ENCODE data around the gene PRDM16.

Gene PRDM16

GRCh38 chr1:3425486-3426215 is 356.6 kb downstream of the PRDM16 start:
- DNase-seq = no peak

GRCh38 chr1:3426956-3427535 is 358.0 kb downstream of the PRDM16 start:
- no peak for DNase-seq

DNA sequence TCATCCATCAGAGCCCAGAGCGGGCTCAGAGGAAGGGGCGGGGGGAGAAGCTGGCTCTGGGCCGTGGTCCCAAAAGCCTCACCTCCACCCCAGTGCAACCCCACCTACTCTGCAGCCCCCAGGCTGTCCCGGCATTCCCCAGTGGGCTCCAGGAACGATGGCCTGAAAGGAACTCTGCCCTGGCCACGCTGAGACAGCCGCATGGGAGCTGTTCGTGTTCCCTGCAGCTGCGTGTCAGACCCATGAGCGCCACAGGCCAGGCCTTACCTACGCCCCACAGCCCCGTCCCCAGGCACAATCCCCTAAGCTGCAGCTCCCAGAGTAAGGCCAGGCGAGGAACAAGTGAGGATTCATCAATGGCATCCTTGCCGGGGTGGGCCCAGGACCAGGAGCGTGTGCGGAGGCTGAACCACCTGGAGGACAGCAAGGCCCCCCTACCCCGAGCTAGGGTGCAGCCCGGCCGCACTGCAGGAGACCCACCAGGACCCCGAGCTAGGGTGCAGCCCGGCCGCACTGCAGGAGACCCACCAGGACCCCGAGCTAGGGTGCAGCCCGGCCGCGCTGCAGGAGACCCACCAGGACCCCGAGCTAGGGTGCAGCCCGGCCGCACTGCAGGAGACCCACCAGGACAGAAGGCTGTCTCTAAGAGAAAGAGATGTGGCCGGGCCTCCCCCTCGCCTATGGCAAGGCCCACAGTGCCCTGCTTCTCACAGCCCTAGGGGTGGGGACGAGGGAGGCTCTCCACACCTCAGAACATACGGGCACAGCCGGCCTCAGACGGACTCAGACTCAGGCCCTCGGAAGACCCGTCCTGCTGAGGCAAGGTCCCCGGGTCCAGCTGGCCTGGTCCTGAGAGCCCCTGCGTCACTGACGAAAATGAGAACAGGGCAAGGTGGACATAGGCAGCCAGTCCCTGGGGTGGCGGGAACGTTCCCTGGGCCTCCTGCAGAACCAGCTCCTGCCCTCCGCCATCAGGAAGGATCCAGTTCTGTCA is 359.0 kb downstream of the PRDM16 start:
- no peak for DNase-seq

DNA sequence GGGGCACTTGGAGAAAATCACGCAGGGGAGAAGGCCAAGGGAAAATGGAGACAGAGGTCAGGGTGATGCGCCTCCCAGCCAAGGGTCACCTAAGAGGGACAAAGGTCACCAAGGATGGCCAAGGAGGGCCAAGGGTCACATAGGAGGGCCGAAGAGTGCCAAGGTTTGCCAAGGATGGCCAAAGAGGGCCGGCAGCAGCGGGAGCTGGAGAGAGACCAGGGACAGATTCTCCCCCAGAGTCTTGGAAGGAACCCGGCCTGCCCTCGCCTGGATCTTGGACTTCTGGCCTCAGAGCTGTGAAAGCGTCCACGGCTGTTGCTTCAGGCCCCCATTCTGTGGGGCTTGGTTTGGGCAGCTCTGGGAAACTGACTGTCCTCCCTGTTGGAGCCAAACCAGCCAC is 359.9 kb downstream of the PRDM16 start:
- no peak for DNase-seq

- no peak for DNase-seq
Measured at GRCh38 chr1:3429320-3429719, 360.3 kb downstream of the PRDM16 start.

DNA sequence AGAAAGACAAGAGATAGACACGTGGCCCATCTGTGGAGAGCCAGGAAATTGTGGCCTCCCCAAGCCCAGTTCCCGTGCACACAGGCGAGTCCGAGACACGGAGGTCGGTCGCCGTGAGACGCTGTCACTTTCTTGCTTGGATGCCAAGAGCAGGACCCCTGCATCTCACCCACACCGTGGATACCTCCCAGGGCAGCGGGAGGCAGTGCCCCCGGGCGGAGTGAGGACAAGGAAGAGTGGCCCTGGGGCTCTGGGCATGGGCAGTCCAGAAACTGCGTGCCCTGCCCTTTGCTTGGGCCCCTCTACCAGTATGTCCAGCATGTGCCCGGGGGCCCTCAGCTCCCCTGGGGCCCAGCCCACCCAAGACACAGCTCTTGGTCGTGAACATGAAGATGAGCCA is 360.8 kb downstream of the PRDM16 start:
- DNase-seq = no peak

DNA sequence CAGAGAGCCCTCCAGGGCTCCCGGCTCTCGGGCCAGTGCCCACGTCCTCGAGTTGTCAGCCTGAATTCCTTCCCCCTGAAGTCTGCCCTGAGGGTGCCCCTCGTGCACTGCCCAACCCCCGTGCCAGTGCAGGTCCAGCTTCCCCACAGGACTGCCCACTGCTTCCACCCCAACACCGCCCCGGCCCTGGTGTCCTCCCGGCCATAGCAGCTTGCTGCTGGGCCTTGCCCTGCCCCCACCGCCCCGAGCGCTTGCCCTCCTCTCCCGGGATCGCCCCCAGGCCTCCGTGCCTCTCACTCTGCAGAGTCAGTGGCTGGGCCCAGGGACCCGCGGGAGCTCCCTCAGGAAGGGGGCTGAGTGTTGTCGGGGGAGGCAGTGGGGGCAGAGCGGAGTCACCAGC is 361.4 kb downstream of the PRDM16 start:
- no peak for DNase-seq

DNA sequence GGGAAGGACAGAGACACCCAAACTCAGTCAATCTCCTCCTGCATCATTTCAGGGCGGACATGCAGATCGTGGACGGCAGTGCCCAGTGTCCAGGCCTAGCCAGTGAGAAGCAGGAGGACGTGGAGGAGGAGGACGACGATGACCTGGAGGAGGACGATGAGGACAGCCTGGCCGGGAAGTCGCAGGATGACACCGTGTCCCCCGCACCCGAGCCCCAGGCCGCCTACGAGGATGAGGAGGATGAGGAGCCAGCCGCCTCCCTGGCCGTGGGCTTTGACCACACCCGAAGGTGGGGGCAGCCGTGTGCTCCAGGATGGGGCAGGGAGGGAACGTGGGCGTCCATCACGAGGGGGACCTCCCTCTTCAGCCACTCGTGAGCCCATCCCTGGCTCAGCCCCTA is 361.8 kb downstream of the PRDM16 start:
- DNase-seq = no peak

DNA sequence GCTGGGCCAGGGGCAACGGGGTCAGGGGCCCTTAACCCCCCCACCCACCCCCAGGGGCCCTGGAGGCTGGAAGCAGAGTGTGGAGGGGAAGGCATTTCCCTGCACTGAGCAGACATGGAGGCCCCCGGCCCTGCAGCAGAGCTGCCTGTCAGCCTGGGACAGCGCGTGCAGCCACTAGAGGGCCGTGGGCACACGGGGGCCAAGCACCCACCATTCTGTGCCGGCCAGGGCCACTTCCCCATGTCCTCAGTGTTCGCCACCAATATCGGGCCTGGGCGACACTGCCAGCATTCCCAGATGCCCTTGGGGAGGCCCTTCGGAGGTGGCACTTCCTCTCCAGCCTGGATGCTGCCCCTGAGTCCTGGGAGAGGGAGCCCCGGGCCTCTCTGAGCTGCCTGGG is 362.3 kb downstream of the PRDM16 start:
- no peak for DNase-seq

DNA sequence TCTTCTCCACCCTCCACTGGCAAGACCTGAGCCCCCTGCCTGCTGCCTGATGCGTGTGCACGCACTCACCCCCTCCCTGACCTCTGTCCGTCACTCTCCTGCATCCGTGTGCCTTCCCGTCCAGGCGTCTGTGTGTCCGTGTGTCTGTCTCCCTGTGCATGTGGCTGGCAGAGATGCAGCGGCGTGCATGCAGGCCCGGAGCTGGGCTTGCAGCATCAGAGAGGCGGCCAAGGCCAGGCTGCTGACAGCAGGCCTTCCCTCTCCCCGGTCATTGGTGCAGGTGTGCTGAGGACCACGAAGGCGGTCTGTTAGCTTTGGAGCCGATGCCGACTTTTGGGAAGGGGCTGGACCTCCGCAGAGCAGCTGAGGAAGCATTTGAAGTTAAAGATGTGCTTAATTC is 362.7 kb downstream of the PRDM16 start:
- no peak for DNase-seq

DNA sequence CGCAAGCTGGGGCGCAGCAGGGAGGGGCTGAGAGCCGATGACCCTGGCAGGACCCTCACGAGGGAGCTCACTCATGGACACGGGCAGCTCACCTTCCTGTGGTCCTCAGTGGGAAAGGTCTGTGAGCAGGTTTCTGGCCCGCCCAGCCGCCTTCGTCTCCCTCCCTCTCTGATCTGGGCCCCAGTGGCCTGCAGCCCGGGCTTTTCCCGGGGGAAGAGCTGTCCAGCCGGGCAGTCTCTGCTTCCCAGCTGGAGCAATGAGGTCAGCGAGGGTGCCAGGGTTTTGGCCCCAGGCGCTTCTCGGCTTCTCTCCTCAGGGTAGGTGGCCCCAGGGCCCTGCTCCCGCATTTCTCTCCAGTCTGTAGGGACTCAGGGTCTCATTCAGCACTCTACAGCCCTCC is 363.3 kb downstream of the PRDM16 start:
- DNase-seq = no peak

DNA sequence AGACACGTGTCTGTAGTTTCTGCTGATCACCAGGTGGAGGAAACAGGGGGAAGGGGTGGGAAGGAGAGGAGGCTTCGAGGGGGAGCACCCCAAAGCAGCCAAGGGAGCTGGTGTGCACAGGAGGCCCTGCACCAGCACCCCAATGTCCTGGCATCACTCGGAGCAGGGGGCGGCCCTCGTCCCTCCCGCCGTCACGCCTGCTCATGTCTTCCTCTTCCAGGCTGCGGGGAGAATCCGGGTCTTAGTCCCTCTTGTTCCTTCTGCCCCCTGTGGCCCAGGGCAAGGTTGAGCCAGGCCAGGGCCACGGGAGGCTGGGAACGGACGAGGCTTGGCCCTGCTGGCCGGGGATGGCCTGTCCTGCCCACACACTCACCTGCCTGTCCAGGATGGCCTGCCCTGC is 364.1 kb downstream of the PRDM16 start:
- no peak for DNase-seq

DNA sequence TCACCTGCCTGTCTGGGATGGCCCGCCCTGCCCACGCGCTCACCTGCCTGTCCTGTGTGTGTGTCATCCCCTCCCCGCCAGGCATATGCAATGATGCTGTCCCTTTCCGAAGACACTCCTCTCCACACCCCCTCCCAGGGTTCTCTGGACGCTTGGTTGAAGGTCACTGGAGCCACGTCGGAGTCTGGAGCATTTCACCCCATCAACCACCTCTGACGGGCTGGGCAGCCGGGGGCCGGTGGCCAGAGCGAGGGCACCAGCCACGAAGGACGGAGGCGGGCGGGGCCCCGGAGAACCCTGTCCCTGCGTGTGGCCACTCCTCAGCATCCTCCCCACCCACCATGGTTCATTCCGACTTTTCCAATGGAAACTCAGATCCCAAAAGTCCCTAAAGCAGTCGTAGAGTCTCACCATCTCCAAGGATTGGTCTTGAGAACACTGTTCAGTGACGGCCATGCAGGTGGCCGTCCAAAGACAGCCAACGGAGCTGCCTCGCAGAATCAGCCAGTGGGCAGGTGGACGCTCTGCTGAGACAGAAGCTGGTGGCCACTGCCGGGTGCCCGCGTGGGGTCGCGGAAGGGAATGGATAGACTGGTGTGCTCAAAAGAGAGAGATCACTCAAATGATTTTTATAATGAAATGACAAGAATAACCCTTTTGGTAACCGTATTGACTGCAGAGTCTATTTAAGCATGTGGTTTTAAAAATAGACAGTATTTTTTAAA is 364.8 kb downstream of the PRDM16 start:
- no peak for DNase-seq

DNA sequence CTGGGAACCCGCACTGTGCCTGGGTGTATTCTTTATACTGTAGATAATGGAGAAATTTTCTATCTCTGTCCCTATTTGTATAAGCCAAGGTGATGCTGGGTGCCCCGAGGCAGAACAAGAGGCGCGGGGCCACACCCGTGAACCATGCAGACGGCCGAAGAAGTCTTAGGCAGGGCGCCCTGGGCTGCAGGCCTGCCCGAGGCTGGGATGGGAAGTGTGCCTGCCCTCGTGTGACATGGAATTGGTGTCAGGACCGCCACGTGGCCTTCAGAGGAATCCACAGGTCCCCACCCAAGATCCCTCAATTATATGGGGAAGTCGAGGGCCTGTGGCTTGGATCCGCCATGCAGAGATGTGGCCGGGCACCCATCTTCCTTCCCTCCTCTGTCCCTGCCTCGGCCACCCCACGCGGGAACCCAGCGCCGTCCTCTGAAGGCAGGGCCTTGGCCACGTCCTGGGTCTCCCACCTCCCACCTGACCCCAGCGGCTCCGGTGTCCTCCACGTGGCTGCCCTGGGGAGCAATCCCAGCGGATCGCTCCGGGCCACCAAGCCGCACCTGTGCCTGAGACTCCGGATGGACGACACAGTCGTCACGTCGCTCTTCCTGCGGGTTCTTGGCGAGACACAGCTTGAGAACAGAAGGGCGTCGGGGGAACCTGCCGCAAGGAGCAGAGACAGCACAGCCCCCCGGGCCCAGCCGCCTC is 365.6 kb downstream of the PRDM16 start:
- DNase-seq = no peak

GRCh38 chr1:3435666-3436065 is 366.7 kb downstream of the PRDM16 start:
- no peak for DNase-seq

GRCh38 chr1:3436451-3436850 is 367.4 kb downstream of the PRDM16 start:
- no peak for DNase-seq

DNA sequence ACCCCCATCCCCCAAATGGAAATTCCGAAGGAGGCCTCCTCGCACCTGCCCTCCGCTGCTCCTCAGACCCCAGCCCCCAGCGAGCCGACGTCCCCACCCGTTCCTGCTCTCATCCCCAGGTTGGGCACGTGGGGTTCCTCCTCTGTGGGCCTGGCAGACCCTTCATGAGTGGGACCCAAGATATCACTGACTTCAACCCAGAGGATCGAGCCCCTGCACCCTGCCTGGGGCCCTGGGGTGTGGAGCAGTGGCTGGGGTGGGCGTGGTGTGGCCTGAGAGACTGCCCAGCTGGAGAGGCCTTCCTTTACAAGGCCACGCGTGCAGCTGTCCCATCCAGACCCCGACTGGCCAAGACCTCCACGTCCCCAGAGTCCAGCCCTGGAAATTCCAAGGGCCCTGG is 367.9 kb downstream of the PRDM16 start:
- no peak for DNase-seq

GRCh38 chr1:3438661-3439180 is 369.7 kb downstream of the PRDM16 start:
- no peak for DNase-seq

- DNase-seq = no peak
Measured at GRCh38 chr1:3439346-3440299, 370.6 kb downstream of the PRDM16 start.

DNA sequence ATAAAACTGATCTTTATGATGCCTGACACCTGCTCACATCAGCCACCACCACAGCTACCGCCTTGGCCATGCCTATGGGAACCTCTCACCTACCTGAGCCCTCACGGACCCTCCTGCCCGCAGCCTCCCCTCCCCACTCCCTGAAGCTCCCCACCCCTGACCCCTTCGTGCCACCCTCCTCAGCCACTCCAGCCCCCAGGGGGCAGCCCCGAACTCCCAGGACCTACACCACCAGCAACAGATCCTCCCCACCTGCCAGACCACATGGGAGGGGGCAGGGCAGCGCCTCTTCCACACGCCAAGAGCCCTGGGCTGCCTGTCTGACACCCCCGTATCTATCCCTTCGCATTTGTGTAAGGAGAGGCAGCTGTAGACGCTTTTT is 371.3 kb downstream of the PRDM16 start:
- no peak for DNase-seq
